ENCODE data around the gene TREM2.

DNA sequence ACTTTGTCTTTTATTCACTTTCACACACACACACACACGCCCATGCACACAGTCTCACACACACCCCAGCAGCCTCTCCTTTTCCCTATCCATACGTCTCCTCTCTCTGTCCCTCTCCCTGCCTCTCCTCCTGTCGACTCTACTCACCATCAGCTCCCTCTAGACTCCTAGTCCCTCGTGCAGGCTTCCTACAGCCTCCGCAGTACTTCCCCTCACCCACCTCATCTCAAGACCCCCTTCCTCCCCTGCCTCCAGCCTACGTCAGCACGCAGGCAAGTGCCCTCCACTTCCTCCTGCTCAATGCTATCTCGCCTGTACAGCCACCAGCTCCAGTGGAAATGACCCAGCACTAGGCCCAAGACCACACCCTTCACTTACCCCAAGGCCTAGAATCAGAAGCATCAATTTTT, 38.9 kb upstream of the TREM2 start:
- TF ChIP-seq, protein P1, sequence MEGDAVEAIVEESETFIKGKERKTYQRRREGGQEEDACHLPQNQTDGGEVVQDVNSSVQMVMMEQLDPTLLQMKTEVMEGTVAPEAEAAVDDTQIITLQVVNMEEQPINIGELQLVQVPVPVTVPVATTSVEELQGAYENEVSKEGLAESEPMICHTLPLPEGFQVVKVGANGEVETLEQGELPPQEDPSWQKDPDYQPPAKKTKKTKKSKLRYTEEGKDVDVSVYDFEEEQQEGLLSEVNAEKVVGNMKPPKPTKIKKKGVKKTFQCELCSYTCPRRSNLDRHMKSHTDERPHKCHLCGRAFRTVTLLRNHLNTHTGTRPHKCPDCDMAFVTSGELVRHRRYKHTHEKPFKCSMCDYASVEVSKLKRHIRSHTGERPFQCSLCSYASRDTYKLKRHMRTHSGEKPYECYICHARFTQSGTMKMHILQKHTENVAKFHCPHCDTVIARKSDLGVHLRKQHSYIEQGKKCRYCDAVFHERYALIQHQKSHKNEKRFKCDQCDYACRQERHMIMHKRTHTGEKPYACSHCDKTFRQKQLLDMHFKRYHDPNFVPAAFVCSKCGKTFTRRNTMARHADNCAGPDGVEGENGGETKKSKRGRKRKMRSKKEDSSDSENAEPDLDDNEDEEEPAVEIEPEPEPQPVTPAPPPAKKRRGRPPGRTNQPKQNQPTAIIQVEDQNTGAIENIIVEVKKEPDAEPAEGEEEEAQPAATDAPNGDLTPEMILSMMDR (IDR thresholded peaks at IDR 0.05; ENCODE audit: poor library complexity): no peak
- TF ChIP-seq EZH2 (IDR thresholded peaks at IDR 0.05; ENCODE audit: borderline replicate concordance): no peak

Data from hepatocyte (in vitro differentiated cells).